Retinal pigment epithelial cell (primary cell): ENCODE data around the gene RXRA.

ENCODE experiments used
- DNase-seq: peaks from one replicate; pipeline ENCODE4 v3.0.0-alpha.2; 2010; ENCODE audit warnings: low read depth
- H3K4me3 ChIP-seq: 2 replicates; pipeline ENCODE4 v1.5.1; 2011; ENCODE audit warnings: mild to moderate bottlenecking, low read length, control low read depth, moderate library complexity
- TF ChIP-seq, protein P1 (sequence below): conservative IDR thresholded peaks from 2 replicates; pipeline ENCODE4 v1.5.1; 2011; ENCODE audit warnings: low read depth, low read length, control low read depth, inconsistent platforms

RXRA gene

GRCh38 chr9:134407121-134407779, 81.0 kb downstream of the RXRA start:
- TF ChIP-seq, protein P1, sequence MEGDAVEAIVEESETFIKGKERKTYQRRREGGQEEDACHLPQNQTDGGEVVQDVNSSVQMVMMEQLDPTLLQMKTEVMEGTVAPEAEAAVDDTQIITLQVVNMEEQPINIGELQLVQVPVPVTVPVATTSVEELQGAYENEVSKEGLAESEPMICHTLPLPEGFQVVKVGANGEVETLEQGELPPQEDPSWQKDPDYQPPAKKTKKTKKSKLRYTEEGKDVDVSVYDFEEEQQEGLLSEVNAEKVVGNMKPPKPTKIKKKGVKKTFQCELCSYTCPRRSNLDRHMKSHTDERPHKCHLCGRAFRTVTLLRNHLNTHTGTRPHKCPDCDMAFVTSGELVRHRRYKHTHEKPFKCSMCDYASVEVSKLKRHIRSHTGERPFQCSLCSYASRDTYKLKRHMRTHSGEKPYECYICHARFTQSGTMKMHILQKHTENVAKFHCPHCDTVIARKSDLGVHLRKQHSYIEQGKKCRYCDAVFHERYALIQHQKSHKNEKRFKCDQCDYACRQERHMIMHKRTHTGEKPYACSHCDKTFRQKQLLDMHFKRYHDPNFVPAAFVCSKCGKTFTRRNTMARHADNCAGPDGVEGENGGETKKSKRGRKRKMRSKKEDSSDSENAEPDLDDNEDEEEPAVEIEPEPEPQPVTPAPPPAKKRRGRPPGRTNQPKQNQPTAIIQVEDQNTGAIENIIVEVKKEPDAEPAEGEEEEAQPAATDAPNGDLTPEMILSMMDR, result no peak
- peak overlapping the region; percentile 29 for H3K4me3 ChIP-seq
- DNase-seq, result peak; percentile 77

GRCh38 chr9:134408389-134408788, 82.1 kb downstream of the RXRA start:
- TF ChIP-seq, protein P1, result peak; percentile 26
- DNase-seq, result no peak
- no peak overlapping the region for H3K4me3 ChIP-seq

- DNase-seq, result no peak
- H3K4me3 ChIP-seq, result no peak overlapping the region
- TF ChIP-seq, protein P1, result no peak
Observed at GRCh38 chr9:134408939-134409737, 82.9 kb downstream of the RXRA start.

- no peak overlapping the region for H3K4me3 ChIP-seq
- TF ChIP-seq, protein P1, result no peak
- DNase-seq, result no peak
Observed at GRCh38 chr9:134410071-134410834, 84.0 kb downstream of the RXRA start.

DNA sequence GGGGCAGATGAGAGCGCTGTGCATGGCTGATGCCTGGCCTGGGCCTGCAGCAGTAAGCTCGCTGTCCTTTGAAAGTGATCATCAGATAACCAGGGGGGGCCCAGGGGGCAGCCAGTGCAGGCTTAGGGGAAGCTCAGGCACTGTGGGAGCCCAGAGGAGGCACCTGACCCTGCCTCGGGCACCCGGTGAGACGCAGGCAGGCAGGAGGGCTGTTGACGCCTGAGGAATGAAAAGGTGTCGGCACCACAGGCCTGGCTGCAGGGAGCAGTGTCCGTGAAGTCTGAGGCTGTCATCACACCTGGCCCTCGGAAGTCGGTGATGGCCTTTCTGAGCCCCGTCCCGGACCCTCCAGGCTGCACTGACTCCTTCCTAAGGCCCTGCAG, 84.6 kb downstream of the RXRA start:
- TF ChIP-seq, protein P1, result no peak
- no peak overlapping the region for H3K4me3 ChIP-seq

DNA sequence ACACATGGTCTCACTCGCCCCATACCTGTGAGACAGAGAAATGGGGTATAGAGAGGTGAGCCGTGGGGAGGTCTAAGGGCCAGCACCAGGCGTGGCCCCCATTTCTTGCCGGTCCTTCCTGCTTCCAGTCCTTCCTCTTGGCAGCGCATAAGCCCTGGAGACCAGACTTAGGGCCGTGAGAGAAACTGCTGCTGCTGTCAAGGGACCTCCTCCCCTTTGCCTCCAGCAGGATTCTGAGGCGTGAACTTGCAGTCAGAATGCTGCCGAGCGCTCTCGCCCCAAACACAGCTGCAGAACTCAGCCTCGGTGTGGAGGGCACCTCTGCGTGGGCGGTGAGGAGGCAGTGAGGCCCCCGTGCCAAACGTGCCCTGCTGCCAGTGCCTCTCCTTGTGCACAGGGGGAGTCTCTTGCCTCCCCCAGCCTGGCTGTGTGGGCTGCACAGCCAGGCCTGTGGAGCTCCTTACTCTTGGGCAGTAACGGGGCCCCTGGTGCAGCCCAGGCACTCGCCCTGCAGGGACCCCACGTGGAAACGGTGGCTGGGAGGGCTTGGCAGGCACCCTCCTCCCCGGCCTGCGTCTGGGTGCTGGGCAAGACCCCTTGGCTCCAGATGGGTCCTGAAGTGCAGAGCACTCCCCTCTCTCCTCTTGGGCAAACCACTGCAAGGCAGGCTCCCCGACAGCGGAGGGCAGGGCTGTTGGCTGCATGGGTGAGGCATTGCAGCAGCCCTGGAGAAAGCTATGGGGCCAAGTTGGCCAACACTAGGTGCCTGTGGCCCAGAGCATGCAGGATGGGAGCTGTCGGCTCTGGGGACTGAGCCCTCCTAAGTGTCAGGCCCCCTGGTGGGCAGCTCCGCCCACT, 85.4 kb downstream of the RXRA start:
- H3K4me3 ChIP-seq, result no peak overlapping the region
- TF ChIP-seq, protein P1, result no peak

More for the DNA sequence above, 84.6 kb downstream of the RXRA start:
- DNase-seq, result no peak

More for the DNA sequence above, 85.4 kb downstream of the RXRA start:
- DNase-seq, result no peak
